Mucosa of gallbladder (tissue), 1 donor: ENCODE data around the gene SIGLEC5. TPM values are rescaled to one million over a fixed set of nuclear protein-coding genes. Genes with fewer than 3 reads are reported as not detected.
"Not testable (repeated sequence)": the region's sequence is repeated elsewhere in the genome, so short reads cannot be mapped to it uniquely, and the experiment has no call there.

ENCODE experiments used
- DNase-seq: peaks from one replicate; pipeline ENCODE4 v3.0.0-alpha.2; 2020; ENCODE audit warnings: low spot score
- total RNA-seq: library from RNA; stranded (reverse); gene quantifications from one replicate; pipeline ENCODE4 v1.2.1, GENCODE V29; 2021
- donor health status: DM: no; HTN: no; CAD: no.

Gene SIGLEC5
- 1.1 TPM for total RNA-seq

DNA sequence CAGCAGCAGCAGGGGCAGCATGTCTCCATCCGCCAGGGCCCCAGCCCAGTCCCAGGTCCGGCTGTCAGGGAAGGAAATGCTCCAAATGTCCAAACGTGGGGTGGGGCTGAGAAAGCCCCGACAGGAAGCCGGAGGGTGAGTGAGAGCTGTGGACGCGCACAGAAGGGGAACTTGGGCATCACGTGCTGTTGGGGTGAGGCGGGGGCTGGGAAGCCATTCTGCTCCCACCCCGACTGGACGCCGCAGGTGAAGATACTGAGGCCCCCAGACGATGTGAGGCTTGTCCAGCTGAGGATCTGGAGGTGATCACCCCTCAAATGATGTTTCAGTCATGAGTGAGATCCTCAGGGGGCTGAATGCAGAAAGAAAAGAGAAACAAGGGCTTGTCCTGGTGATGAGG, at the start of gene SIGLEC5:
TSS of gene SIGLEC5 (minus strand) at position 87 of the 400 bp plus-strand sequence. CDS start at position 21, 66 bp downstream.
- not testable (repeated sequence) for DNase-seq

DNA sequence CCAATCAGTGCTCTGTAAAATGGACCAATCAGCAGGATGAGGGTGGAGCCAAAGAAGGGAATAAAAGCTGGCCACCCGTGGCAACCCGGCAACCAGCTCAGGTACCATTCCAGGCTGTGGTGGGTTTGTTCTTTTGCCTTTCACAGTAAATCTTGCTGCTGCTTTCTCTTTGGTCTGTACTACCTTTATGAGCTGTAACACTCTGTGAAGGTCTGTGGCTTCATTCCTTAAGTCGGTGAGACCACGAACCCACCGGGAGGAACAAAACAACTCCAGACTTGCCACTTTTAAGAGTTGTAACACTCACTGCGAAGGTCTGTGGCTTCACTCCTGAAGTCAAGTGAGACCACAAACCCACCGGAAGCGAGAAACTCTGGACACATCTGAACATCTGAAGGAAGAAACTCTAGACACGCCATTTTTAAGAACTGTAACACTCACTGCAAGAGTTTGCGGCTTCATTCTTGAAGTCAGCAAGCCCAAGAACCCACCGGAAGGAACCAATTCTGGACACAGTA, 46.4 kb upstream of the SIGLEC5 start:
- DNase-seq: no peak

GRCh38 chr19:51675911-51676565, 45.8 kb upstream of the SIGLEC5 start:
- DNase-seq: not testable (repeated sequence)

DNA sequence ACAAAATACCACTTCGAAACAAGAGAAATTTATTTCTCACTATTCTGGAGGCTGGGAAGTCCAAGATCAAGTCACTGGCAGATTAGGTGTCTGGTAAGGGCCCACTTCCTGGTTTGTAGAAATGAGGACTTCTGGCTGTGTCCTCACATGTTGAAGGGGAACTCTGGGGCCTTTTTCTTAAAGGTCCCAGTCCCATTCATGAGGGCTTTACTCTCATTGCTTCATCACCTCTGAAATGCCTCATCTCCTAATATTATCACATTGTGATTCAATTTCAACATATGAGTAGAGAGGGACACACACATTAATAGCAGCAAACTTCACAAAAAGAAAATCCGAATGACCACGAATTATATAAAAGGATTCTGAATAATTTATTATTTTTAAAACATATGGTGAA, 38.0 kb upstream of the SIGLEC5 start:
- no peak for DNase-seq

DNA sequence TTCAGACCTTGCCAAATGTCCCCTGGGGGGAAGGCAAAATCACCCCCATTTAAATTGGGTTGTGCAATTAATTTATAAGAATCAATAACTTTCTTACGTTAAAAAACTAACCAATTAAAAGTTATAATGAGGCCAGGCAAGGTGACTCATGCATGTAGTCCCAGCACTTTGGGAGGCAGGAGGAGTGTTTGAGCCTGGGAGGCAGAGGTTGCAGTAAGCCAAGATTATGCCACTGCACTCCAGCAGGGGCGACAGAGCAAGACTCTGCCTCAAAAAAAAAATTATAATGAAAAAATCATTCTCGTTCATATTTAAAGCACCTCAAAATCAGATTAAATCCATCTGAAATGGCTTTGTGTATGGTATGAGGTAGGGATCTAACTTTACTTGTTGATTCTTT, 34.8 kb upstream of the SIGLEC5 start:
- no peak for DNase-seq

- no peak for DNase-seq
These were observed 33.9 kb upstream of the SIGLEC5 start for GRCh38 chr19:51664131-51664530.

- no peak for DNase-seq
These were observed 33.4 kb upstream of the SIGLEC5 start for GRCh38 chr19:51663650-51664049.

DNA sequence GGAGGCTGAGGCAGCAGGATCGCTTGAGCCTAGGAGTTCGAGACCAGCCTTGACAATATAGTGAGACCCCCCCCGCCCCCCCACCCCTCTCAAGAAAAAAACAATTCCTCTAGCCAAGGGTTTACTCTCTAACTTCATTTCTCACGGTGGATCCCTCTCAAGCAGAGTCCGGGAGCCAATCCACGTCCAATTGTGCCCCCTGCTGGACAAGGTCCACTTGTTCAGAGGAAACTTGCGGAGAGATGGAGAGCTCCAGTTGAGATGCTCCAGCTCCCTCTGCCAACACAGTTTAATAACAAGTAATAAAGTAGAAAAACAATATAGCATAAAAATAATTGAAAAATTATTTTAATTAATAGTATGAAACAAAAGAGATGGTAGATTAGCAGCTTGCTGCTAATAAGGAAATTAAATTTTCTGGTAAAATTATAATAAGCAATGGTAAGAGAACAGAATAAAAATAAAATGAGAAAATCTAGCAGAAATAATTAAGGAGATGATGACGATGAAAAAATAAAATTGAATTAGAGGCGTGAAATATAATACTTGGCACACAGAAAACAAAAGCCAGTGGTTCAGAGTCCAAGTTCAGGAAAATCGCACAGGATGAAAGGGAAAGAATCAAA, 30.9 kb upstream of the SIGLEC5 start:
- peak; percentile 78 for DNase-seq

DNA sequence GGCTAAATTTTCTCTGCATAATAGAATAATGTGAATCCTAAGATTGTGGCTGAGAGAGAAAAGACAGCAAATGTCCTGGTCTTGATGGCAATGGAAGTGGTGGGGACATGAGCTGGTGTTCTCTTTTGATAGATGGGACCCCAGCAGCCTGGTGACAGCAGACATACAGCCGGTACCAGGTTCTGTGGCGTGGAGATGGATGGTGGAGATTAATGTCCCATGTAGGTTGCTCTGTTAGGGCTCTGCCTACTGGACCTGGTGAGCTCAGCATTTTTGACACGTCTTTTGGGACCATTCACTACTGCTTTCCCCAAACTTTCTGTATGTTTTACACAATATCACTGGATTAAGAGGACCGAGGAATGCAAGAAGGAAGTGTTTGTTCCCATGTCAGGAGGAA, 24.6 kb upstream of the SIGLEC5 start:
- DNase-seq: no peak

DNA sequence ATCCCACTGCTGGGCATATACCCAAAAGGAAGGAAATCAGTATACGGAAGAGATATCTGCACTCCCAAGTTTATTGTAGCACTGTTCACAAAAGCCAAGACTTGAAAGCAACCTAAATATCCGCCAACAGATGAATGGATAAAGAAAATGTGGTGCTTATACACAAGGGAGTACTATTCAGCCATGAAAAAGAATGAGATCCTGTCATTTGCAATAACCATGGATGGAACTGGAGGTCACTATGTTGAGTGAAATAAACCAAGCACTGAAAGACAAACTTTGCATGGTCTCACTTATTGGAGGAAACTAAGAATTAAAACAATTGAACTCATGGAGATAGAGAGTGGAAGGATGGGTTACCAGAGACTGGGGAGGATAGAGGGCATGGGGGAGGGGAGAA, 23.0 kb upstream of the SIGLEC5 start:
- DNase-seq: no peak

- no peak for DNase-seq
These were observed 22.1 kb upstream of the SIGLEC5 start for GRCh38 chr19:51652266-51652665.

DNA sequence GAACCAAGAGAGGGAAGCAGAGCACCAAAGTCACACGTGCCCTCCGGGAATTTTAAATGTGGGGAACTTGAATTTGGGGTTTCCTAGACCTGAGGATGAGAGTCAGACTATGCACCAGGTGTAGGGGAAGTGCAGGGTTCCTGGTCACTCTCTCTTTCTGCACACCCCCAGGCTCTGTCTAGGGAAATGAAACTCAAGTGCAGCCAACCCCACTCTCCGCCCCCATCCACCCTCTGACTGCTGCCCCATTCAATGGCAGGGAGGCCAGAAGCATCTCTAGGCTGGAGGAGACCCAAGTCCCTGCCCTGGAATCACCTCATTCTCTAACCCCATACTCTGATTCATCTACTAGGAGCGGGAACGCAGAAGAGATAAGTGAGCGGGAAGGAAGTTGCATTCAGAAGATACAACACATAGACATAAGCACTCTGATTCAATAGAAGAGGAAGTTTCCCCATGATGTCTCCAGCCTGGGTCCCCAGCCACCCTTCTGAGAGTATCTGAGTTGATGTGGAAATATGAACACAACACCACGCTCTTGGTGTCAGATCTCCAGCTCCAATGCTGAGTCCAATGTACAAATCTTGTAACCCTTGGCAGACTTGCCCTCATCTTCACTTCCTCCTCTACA, 21.1 kb upstream of the SIGLEC5 start:
- no peak for DNase-seq

- no peak for DNase-seq
These were observed 17.1 kb upstream of the SIGLEC5 start for GRCh38 chr19:51647318-51647717.

GRCh38 chr19:51646730-51647129, 16.5 kb upstream of the SIGLEC5 start, which contains the start of gene SIGLEC14:
SIGLEC14 (minus strand) TSS chr19:51646825; CDS start chr19:51646759, 66 bp downstream.
- DNase-seq: not testable (repeated sequence)

DNA sequence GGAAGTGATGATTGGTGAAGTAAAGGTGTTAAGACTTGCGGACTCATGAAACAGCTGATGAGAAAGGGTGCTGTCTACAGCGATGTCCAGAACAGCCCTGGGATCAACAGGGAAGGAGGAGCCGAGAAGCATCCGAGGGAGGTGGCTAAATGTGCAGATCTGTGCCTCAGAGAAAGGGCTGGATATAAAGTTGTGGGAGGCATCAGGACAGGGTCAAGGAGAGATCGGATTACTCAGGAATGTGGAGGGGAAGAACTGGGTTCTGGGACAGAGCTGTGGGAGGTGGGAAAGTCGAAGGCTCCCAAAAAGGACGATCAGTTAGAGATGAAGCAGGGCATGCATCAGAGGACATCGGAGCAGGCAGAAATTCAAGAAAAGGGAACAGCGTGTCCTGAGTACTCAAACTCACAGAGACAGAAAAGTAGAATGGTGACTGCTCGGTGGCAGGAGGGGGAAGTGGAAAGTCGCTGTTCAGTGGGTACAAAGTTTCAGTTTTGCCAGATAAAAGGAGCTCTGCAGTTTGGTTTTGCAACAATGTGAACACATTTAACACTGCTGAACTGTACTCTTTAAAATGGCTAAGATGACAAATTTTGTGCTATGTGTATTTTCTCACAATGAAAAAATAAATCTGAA, 14.6 kb upstream of the SIGLEC5 start:
- DNase-seq: no peak

- DNase-seq: no peak
These were observed 11.4 kb upstream of the SIGLEC5 start for GRCh38 chr19:51641648-51642047.

- no peak for DNase-seq
These were observed 10.2 kb upstream of the SIGLEC5 start for GRCh38 chr19:51640386-51640785.

GRCh38 chr19:51639916-51640315, 9.7 kb upstream of the SIGLEC5 start:
- no peak for DNase-seq

DNA sequence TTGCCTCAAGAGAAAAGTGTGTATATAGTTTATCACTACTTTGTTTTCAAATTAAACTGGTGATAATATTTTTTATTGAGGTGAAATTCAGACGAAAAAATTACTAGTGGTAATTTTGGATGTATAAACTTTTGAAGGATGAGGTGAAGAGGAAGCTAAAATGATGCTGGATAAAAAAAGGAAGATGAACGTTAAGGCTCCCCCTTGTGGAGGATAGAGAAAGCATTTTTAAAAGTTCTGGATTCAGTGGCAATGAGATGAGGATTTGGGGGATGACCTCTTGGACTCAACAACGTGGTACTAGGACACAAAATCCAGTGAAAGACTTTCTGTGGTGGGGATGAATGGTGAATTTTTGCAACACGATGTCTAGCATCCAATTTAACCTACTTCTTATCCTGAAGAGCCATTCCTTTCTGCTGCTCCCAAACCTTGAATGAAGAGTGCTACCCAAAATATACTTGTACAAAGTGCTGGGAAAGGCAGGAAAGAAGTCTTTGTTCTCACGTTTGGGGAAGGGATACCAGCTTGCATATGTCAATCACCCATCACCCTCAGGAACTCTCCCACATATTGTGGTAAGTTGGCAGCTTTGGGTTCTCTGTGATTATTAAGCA, 7.3 kb upstream of the SIGLEC5 start:
- no peak for DNase-seq

GRCh38 chr19:51632126-51632525, 1.9 kb upstream of the SIGLEC5 start:
- DNase-seq: no peak

- no peak for DNase-seq
These were observed 1.9 kb downstream of the SIGLEC5 start for GRCh38 chr19:51628153-51628939.
